ENCODE data around the gene ZNF677. TPM values are rescaled to one million over a fixed set of nuclear protein-coding genes. Genes with fewer than 3 reads are reported as not detected.

The ZNF677 gene
- total RNA-seq = 17.5 and 18.2 TPM in 2 replicates

GRCh38 chr19:53254411-53255341 is at the start of gene ZNF677:
ZNF677 (minus strand) TSS chr19:53254873; CDS start chr19:53251550, 3,323 bp downstream.

GRCh38 chr19:53267623-53268022 is 12.9 kb upstream of the ZNF677 start, which contains the start of gene VN1R4:
VN1R4 (minus strand) TSS chr19:53267723; CDS start chr19:53267665, 58 bp downstream.

GRCh38 chr19:53257715-53258342 is 3.2 kb upstream of the ZNF677 start, which contains the start of gene VN1R2:
VN1R2 (plus strand) TSS chr19:53258292; CDS start chr19:53258376, 84 bp downstream.

GRCh38 chr19:53192771-53193534 is 61.7 kb downstream of the ZNF677 start, which contains the start of gene ZNF665:
ZNF665 (minus strand) TSS chr19:53193358; CDS start chr19:53182898, 10,460 bp downstream.

Other genes with a start within 250 kb of the ZNF677 start
- gene ERVV-1, start 241.0 kb downstream of the ZNF677 start, total RNA-seq = not detected in 2 replicates
- gene ERVV-2, start 210.1 kb downstream of the ZNF677 start, total RNA-seq = not detected in 2 replicates
- gene ZNF160, start 151.5 kb downstream of the ZNF677 start, total RNA-seq = 16.2 and 19.8 TPM in 2 replicates
- 0.32 TPM in 1 of 2 replicates, not detected in the other for gene ZNF415, start 122.0 kb downstream of the ZNF677 start, total RNA-seq
- gene ZNF347, start 95.8 kb downstream of the ZNF677 start, total RNA-seq = 3.5 and 3.6 TPM in 2 replicates
- 1.7 and 1.9 TPM in 2 replicates for gene ZNF665, start 61.5 kb downstream of the ZNF677 start, total RNA-seq
- gene VN1R2, start 3.4 kb upstream of the ZNF677 start, total RNA-seq = not detected in 2 replicates
- not detected in 2 replicates for gene VN1R4, start 12.8 kb upstream of the ZNF677 start, total RNA-seq
- 9.4 and 12.2 TPM in 2 replicates for gene ZNF845, start 78.9 kb upstream of the ZNF677 start, total RNA-seq
- gene ZNF525, start 110.8 kb upstream of the ZNF677 start, total RNA-seq = 3.2 and 5.8 TPM in 2 replicates
- 12.3 and 13.1 TPM in 2 replicates for gene ZNF765, start 140.3 kb upstream of the ZNF677 start, total RNA-seq
- gene ZNF761, start 177.1 kb upstream of the ZNF677 start, total RNA-seq = 10.4 and 12.8 TPM in 2 replicates
- 2.4 and 3.2 TPM in 2 replicates for gene ZNF813, start 212.9 kb upstream of the ZNF677 start, total RNA-seq